Mucosa of descending colon (tissue), 3 donors: ENCODE results near the gene MTPN. TPM values are rescaled to one million over a fixed set of nuclear protein-coding genes. Genes with fewer than 3 reads are reported as not detected.

Source experiments
- ATAC-seq: fragments of 200-7000 bp; cut with Tn5 transposase; one replicate; pipeline ENCODE4 v1.9.1; 2020; ENCODE audit warnings: mild to moderate bottlenecking, moderate library complexity
- DNase-seq, 3 donors: peaks; one replicate each; pipeline ENCODE4 v3.0.0-alpha.2; 2020
- H3K36me3 ChIP-seq: fragments of 200-600 bp; one replicate; pipeline ENCODE4 v1.8.0; 2021; ENCODE audit warnings: low read depth, mild to moderate bottlenecking
- H3K4me1 ChIP-seq: fragments of 200-600 bp; one replicate; pipeline ENCODE4 v1.8.0; 2021; ENCODE audit warnings: low read depth, mild to moderate bottlenecking
- H3K4me3 ChIP-seq: fragments of 200-600 bp; one replicate; pipeline ENCODE4 v1.8.0; 2021; ENCODE audit warnings: mild to moderate bottlenecking
- H3K9me3 ChIP-seq: fragments of 200-600 bp; one replicate; pipeline ENCODE4 v1.8.0; 2021; ENCODE audit warnings: mild to moderate bottlenecking
- intact Hi-C, 2 donors: fragments of 100-400 bp; cut with DNase I in 1 of 2; cut with micrococcal nuclease in 1 of 2; formaldehyde crosslinking; loops; one replicate each; pipeline versions ENCODE4 v1.11.0 to v1.11.1; 2022; cut with DNase I, micrococcal nuclease
- total RNA-seq, 3 donors: library from RNA; stranded (reverse); fragmentation: NEBNext Ultra II Directional in 2 of 3; extraction: Animal tissue kit (Norgen Biotek cat#: 25700) in 2 of 3; gene quantifications; one replicate each; pipeline versions ENCODE4 v1.2.1 to v1.2.4, GENCODE V29; 2021 to 2023
- TF ChIP-seq, protein P1 (sequence below): fragments of 200-600 bp; IDR thresholded peaks from one replicate; pipeline ENCODE4 v1.8.0; 2022; ENCODE audit warnings: antibody characterized with exemption, mild to moderate bottlenecking
- donor health status: DM: no; HTN: no; CAD: no; lungs with moderate emphysema.
- donor health status: DM: no; HTN: no; CAD: no.
- donor health status: DM: no; HTN: yes; CAD: no.

The MTPN gene
- total RNA-seq, 3 donors from 2014 or later: 93.1 to 97.9 (median 97.0) TPM

DNA sequence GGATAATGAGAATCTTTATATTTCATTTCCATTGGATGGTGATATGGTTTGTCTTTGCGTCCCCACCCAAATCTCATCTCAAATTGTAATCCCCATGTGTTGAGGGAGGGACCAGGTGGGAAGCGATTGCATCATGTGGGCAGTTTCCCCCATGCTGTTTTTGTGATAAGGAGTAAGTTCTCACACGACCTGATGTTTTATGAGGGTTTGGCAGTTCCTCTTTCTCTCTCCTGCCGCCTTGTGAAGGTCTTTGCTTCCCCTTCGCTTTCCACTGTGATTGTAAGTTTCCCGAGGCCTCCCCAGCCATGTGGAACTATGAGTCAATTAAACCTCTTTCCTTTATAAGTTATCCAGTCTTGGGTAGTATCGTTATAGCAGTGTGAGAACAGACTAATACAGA, 59.4 kb downstream of the MTPN start:
- TF ChIP-seq, protein P1, sequence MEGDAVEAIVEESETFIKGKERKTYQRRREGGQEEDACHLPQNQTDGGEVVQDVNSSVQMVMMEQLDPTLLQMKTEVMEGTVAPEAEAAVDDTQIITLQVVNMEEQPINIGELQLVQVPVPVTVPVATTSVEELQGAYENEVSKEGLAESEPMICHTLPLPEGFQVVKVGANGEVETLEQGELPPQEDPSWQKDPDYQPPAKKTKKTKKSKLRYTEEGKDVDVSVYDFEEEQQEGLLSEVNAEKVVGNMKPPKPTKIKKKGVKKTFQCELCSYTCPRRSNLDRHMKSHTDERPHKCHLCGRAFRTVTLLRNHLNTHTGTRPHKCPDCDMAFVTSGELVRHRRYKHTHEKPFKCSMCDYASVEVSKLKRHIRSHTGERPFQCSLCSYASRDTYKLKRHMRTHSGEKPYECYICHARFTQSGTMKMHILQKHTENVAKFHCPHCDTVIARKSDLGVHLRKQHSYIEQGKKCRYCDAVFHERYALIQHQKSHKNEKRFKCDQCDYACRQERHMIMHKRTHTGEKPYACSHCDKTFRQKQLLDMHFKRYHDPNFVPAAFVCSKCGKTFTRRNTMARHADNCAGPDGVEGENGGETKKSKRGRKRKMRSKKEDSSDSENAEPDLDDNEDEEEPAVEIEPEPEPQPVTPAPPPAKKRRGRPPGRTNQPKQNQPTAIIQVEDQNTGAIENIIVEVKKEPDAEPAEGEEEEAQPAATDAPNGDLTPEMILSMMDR: no peak
- DNase-seq: no peak
- H3K4me3 ChIP-seq: no peak overlapping the region
- no peaks in the 10 kb centered on the region for H3K36me3 ChIP-seq
- no peaks in the 10 kb centered on the region for H3K9me3 ChIP-seq
- no peaks in the 10 kb centered on the region for H3K4me1 ChIP-seq
- no peak for ATAC-seq
- intact Hi-C loops: no loop called here

DNA sequence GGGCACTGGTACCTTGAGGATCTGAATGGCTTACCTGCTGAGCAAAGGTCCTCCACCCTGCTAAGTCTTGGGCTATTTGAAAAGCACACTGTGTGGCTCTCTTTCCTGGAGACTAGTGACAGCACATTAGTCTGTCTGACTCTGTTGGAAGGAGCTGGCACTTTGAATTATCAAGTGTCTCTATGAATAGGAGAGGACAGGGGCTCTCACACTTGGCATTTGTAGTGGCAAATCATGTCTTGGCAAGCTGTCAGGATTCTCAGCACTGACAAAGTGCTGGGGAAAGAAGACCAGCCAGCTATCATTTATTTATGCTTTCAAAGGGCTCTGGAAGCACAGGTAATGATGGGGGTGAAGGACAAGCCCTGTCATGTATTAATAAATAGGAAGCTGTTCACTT, 62.8 kb downstream of the MTPN start:
- intact Hi-C loops: no loop called here
- ATAC-seq (no peak), DNase-seq (no peak)
- no peaks in the 10 kb centered on the region for H3K36me3 ChIP-seq
- no peaks in the 10 kb centered on the region for H3K9me3 ChIP-seq
- H3K4me1 ChIP-seq: no peaks in the 10 kb centered on the region
- TF ChIP-seq, protein P1: no peak
- no peak overlapping the region for H3K4me3 ChIP-seq

DNA sequence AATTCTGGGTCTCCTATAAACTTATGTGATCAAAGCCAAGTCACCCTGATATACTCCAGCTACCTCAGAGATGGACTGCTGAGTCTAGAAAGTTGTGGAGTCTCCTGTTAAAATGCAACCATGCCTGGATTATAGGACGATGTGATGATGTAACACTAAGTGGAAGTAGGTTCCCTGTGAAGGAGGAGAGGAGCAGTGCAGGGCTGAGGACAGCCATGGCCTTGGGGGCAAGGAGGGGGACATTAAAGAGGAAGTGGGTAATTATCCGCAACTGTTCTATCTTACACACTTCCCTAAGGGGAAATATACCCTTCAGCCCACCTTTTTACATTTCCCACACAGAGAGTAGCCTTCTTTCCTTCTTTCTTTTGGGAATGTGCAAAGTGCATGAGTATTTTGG, 63.8 kb downstream of the MTPN start:
- ATAC-seq (no peak), DNase-seq (no peak)
- Histone ChIP-seq H3K36me3 (no peaks in the 10 kb centered on the region), H3K9me3 (no peaks in the 10 kb centered on the region), H3K4me1 (no peaks in the 10 kb centered on the region), H3K4me3 (no peak overlapping the region)
- TF ChIP-seq, protein P1: no peak
- intact Hi-C loops: no loop called here

DNA sequence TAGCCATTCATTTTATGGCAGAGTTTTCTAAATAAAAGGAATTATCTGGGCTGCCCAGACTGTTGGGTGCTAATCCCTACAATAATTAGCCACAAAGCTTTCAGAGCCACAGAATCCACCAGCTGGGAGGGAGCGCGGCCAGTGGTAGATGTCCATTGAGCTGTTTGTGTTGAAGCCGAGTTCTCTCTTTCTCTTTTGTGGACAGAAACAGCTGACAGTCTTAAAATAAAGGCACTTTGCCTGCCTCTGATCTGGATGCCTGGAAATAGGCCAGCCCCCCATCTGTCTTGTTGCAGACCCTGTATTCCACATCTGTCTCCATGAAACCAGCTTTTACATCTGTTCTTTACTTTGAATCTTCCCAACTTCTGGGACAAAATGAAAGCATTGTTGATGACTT, 66.1 kb downstream of the MTPN start:
- Histone ChIP-seq H3K9me3 (no peaks in the 10 kb centered on the region), H3K4me1 (no peaks in the 10 kb centered on the region), H3K4me3 (no peak overlapping the region), H3K36me3 (no peaks in the 10 kb centered on the region)
- TF ChIP-seq, protein P1: no peak
- intact Hi-C loops: no loop called here
- DNase-seq (peak in 1 of 3 donors; percentile 26), ATAC-seq (no peak)

DNA sequence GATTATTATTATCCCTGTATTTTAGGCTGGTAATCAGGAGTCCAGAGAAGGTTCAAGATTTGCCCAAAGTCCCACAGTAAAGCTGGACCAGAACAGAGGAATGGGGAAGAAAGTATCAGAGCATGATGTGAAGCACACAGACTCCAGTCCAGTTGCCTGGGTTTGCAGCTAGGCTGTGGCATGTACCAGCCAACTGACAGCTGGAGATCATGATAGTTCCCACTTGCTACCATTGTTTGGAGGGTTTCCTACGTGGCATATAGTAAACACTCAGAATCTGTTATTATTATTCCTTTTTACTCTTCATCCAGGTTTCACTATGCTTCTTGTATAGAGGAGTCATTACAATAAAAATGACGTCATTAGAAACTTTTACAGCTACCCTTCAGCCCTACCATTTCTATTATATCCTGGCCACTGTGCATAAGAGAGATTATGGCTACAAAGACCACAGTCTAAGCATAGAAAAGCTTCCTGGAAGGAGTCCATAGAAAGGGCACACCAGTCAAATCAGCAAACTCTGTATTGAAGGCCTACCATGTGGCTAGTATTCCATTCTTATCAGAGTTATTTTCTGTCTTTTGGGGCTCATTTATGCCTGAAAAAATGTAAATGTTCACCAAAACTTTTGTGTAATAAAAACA, 66.6 kb downstream of the MTPN start:
- TF ChIP-seq, protein P1: no peak
- ATAC-seq (no peak), DNase-seq (no peak)
- H3K36me3 ChIP-seq: no peaks in the 10 kb centered on the region
- intact Hi-C loops: no loop called here
- no peak overlapping the region for H3K4me3 ChIP-seq
- no peaks in the 10 kb centered on the region for H3K4me1 ChIP-seq
- no peaks in the 10 kb centered on the region for H3K9me3 ChIP-seq

DNA sequence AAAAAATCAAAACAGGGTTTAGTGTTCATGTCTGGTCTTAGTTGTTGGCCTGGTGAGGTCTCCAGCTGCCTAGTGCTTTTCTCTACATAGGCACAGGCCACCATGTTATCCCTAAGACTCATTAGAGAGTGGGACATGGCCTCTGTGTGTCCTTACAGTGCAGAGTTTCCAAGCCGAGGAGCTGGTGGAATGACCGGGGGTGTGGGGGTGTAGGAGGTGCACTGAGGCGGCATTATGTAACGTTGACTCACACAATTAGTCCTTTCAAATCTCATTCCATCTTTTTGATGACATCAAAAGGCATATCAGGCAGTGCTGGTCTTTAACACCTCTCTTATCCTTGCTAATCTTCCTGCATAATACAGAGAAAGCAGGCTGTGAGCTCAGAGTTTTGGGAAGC, 71.3 kb downstream of the MTPN start:
- ATAC-seq (no peak), DNase-seq (no peak)
- no peaks in the 10 kb centered on the region for H3K4me1 ChIP-seq
- no peaks in the 10 kb centered on the region for H3K36me3 ChIP-seq
- TF ChIP-seq, protein P1: no peak
- intact Hi-C loops: no loop called here
- no peaks in the 10 kb centered on the region for H3K9me3 ChIP-seq
- H3K4me3 ChIP-seq: no peak overlapping the region
